ENCODE measurements around the gene HIVEP1.

GRCh38 chr6:12088531-12088930 is 76.4 kb downstream of the HIVEP1 start:
- no peak for TF ChIP-seq SUZ12 (IDR thresholded peaks at IDR 0.05)
- no peak for TF ChIP-seq TARDBP (IDR thresholded peaks at IDR 0.05)
- no peak for TF ChIP-seq NFRKB (IDR thresholded peaks at IDR 0.05)
- TF ChIP-seq ARNT (IDR thresholded peaks at IDR 0.05), result no peak
- TF ChIP-seq ZNF384 (IDR thresholded peaks at IDR 0.05), result no peak
- no peak for TF ChIP-seq FOXA1 (IDR thresholded peaks at IDR 0.05)
- no peak for TF ChIP-seq SP1 (IDR thresholded peaks at IDR 0.05)
- no peak for TF ChIP-seq LEF1 (IDR thresholded peaks at IDR 0.05; ENCODE audit: borderline replicate concordance)
- no peak for TF ChIP-seq BHLHE40 (IDR thresholded peaks at IDR 0.05; ENCODE audit: borderline replicate concordance)
- no peak for TF ChIP-seq FOXM1 (IDR thresholded peaks at IDR 0.05; ENCODE audit: borderline replicate concordance)
- TF ChIP-seq PKNOX1 (IDR thresholded peaks at IDR 0.05), result no peak
- no peak for TF ChIP-seq FOXK2 (IDR thresholded peaks at IDR 0.05)
- TF ChIP-seq ELF4 (IDR thresholded peaks at IDR 0.05), result no peak
- TF ChIP-seq HDGF (IDR thresholded peaks at IDR 0.05; ENCODE audit: borderline replicate concordance), result no peak
